GM12872 (cell line): ENCODE measurements around the gene TENT4A.

Experiments used
- TF ChIP-seq, protein P1 (sequence below): IDR thresholded peaks from 3 replicates; pipeline ENCODE4 v1.5.1; 2011; ENCODE audit warnings: low read depth, mild to moderate bottlenecking, low read length, moderate library complexity; ENCODE audit not compliant: insufficient read depth

TENT4A gene

DNA sequence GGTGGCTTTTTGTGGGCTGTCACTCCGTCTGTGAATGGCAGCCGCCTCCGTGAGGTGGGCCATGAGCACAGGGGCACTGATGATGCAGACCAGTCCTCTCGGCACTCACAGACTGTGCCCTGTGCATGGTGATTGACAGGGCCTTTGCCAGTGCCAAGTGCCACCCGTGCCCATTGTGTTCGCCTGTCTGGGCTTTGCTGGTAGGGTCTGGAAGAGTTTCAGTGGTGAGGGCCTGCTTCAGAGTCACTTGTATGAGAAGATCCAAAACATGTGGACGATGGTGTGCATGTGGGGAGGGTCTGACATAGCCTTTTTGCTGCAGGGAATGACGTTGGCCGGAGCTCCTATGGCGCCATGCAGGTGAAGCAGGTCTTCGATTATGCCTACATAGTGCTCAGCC lies 34.9 kb downstream of the TENT4A start:
- TF ChIP-seq, protein P1, sequence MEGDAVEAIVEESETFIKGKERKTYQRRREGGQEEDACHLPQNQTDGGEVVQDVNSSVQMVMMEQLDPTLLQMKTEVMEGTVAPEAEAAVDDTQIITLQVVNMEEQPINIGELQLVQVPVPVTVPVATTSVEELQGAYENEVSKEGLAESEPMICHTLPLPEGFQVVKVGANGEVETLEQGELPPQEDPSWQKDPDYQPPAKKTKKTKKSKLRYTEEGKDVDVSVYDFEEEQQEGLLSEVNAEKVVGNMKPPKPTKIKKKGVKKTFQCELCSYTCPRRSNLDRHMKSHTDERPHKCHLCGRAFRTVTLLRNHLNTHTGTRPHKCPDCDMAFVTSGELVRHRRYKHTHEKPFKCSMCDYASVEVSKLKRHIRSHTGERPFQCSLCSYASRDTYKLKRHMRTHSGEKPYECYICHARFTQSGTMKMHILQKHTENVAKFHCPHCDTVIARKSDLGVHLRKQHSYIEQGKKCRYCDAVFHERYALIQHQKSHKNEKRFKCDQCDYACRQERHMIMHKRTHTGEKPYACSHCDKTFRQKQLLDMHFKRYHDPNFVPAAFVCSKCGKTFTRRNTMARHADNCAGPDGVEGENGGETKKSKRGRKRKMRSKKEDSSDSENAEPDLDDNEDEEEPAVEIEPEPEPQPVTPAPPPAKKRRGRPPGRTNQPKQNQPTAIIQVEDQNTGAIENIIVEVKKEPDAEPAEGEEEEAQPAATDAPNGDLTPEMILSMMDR = no peak

DNA sequence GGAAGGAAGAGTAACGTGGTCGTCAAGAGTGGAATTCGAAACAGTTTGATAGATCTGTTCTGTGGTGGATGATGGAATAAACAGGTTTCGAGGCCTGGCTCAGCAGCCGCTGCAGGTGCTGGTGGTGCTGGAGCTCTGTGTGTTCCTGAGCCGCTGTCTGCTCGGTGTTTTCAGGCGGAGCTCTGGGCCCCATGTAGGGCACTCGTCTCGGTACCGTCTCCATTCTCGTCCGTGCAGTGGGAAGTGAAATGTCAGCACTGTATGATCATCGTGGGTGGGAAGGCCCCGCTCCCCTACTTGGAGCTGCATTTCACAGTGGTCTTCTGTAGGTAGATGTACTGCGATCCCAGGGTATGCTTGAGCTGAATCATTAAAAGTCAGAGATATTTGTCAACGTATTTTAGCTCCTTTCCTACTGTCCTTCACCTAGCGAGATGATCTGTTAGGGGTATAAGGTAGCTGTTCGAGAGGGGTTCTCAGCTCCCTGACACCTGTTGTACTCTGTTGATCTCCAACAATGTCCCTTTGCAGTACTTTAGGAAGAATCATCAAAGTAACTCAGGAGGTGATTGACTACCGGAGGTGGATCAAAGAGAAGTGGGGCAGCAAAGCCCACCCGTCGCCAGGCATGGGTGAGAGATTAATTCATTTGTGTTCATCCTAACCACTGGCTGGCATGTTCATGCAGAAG lies 35.9 kb downstream of the TENT4A start:
- TF ChIP-seq, protein P1 = no peak

DNA sequence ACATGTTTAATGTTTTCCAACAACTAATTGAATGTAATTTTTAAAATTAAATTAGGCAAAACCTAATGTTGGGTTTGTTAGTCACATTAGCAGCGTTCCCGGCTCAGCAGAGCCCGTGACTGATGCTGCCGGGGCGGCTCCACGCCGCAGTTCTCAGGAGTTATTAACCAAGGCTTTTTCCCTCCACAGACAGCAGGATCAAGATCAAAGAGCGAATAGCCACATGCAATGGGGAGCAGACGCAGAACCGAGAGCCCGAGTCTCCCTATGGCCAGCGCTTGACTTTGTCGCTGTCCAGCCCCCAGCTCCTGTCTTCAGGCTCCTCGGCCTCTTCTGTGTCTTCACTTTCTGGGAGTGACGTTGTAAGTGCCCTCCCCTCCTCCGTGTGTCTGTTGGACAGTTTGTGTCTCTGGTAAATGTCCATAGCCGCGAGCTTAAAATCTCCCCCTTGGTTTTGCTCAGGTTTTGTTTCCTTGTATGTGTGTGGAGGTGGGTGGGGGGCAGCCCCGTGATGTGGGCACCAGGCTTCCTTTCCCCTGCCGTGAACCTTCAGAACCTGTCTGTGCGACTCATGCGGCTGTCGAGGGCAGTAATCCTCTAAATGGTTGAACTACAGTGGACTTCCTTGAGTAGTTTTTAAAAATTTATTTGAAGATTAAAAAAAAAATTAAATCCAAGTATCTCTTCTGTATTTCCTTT lies 37.1 kb downstream of the TENT4A start:
- TF ChIP-seq, protein P1 = no peak

DNA sequence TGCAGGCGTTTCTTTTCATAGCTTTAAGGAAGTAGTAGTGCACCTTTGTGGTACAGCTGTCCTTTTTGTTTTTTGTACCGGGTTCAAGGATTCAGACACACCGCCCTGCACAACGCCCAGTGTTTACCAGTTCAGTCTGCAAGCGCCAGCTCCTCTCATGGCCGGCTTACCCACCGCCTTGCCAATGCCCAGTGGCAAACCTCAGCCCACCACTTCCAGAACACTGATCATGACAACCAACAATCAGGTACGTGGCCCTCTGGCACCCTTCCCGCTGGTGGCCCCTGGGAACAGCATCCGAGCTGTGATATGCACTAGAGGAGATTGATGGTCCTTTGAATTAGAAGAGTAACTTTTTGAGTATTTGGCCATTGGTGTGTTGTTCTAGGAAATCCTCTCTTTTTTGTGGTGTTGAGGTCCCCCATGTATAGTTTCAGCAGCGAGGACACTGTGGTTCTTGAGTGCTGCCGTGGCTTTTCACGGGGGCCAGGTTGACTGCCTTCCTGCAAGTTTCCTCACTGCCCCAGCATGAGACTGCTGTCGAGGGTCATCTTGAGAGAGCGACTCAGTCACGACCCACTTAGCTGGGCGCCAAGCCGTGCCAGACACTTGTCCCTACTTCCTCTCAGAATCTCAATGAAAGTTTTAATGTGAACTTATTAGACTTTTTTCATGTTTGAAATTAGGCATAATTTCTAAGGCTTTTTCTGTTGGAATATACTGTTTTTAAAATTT lies 37.9 kb downstream of the TENT4A start:
- TF ChIP-seq, protein P1 = no peak

- TF ChIP-seq, protein P1 = no peak
Measured at GRCh38 chr5:6752236-6752635, 39.0 kb downstream of the TENT4A start.

GRCh38 chr5:6752782-6753181 lies 39.5 kb downstream of the TENT4A start:
- TF ChIP-seq, protein P1 = no peak

- TF ChIP-seq, protein P1 = no peak
Measured at GRCh38 chr5:6753851-6754250, 40.6 kb downstream of the TENT4A start.
